Measurements from ENCODE around the gene ITIH1. TPM values are rescaled to one million over a fixed set of nuclear protein-coding genes. Genes with fewer than 3 reads are reported as not detected.

Gene ITIH1
- polyA plus RNA-seq, 2 of the 4 experiments (the other 2 are of a cell fraction) = not detected

DNA sequence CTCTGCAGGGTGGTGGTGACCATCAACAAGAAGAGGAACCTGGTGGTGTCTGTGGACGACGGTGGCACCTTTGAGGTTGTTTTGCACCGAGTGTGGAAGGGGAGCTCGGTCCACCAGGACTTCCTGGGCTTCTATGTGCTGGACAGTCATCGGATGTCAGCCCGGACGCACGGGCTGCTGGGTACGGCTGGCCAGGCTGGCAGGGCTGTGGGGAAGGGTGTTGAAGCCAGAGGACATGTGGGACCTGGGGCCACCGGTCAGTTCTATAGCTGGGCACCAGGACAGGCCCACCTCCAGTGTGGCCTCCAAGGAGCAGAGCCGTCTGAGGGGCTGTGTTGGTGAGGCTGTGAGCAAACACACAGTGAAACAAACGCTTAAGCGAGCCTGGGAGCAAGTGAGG lies 13.3 kb downstream of the ITIH1 start:
- WGBS (ENCODE audit: missing lambda C conversion rate) = 73% methylated on average over 13 of the region's 13 CpGs
- H3K27ac ChIP-seq = no peak overlapping the region
- no peak for FAIRE-seq
- H3K4me2 ChIP-seq = no peak overlapping the region
- TF ChIP-seq HOXB13 (CRISPR knock-in tag; IDR thresholded peaks at IDR 0.05; ENCODE audit: low read depth) (no peak), RARB (CRISPR knock-in tag; IDR thresholded peaks at IDR 0.05) (no peak), ZSCAN20 (CRISPR knock-in tag; IDR thresholded peaks at IDR 0.05) (no peak), FOSB (CRISPR knock-in tag; IDR thresholded peaks at IDR 0.05) (no peak), BHLHE40 (IDR thresholded peaks at IDR 0.05; ENCODE audit: low read depth, low read length) (no peak), JUN (IDR thresholded peaks at IDR 0.05) (no peak), MAFK (IDR thresholded peaks at IDR 0.05; ENCODE audit: partially characterized antibody) (no peak), NR3C1 (IDR thresholded peaks at IDR 0.05) (no peak), KDM1A (IDR thresholded peaks at IDR 0.05; ENCODE audit: low read depth) (no peak), NFE2L2 (conservative IDR thresholded peaks at IDR 0.05; ENCODE audit: low read length) (no peak), CHD4 (IDR thresholded peaks at IDR 0.05; ENCODE audit: borderline replicate concordance) (no peak), JUNB (IDR thresholded peaks at IDR 0.05) (no peak), ZFP36 (IDR thresholded peaks at IDR 0.05; ENCODE audit: borderline replicate concordance, partially characterized antibody) (no peak), ZC3H11A (IDR thresholded peaks at IDR 0.05) (no peak), EHF (CRISPR knock-in tag; IDR thresholded peaks at IDR 0.05) (no peak), HEYL (CRISPR knock-in tag; IDR thresholded peaks at IDR 0.05) (no peak)
- TF ChIP-seq, protein P1, sequence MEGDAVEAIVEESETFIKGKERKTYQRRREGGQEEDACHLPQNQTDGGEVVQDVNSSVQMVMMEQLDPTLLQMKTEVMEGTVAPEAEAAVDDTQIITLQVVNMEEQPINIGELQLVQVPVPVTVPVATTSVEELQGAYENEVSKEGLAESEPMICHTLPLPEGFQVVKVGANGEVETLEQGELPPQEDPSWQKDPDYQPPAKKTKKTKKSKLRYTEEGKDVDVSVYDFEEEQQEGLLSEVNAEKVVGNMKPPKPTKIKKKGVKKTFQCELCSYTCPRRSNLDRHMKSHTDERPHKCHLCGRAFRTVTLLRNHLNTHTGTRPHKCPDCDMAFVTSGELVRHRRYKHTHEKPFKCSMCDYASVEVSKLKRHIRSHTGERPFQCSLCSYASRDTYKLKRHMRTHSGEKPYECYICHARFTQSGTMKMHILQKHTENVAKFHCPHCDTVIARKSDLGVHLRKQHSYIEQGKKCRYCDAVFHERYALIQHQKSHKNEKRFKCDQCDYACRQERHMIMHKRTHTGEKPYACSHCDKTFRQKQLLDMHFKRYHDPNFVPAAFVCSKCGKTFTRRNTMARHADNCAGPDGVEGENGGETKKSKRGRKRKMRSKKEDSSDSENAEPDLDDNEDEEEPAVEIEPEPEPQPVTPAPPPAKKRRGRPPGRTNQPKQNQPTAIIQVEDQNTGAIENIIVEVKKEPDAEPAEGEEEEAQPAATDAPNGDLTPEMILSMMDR (IDR thresholded peaks at IDR 0.05) = no peak
- TF ChIP-seq, protein P2, sequence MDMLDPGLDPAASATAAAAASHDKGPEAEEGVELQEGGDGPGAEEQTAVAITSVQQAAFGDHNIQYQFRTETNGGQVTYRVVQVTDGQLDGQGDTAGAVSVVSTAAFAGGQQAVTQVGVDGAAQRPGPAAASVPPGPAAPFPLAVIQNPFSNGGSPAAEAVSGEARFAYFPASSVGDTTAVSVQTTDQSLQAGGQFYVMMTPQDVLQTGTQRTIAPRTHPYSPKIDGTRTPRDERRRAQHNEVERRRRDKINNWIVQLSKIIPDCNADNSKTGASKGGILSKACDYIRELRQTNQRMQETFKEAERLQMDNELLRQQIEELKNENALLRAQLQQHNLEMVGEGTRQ (IDR thresholded peaks at IDR 0.05) = no peak
- TF ChIP-seq, protein P3, sequence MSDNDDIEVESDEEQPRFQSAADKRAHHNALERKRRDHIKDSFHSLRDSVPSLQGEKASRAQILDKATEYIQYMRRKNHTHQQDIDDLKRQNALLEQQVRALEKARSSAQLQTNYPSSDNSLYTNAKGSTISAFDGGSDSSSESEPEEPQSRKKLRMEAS (IDR thresholded peaks at IDR 0.05) = no peak
- TF ChIP-seq, protein P4, sequence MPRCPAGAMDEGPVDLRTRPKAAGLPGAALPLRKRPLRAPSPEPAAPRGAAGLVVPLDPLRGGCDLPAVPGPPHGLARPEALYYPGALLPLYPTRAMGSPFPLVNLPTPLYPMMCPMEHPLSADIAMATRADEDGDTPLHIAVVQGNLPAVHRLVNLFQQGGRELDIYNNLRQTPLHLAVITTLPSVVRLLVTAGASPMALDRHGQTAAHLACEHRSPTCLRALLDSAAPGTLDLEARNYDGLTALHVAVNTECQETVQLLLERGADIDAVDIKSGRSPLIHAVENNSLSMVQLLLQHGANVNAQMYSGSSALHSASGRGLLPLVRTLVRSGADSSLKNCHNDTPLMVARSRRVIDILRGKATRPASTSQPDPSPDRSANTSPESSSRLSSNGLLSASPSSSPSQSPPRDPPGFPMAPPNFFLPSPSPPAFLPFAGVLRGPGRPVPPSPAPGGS (IDR thresholded peaks at IDR 0.05) = no peak
- ChIA-PET POLR2A (no interaction called here), CTCF (no interaction called here)
- no peaks in the 10 kb centered on the region for H3K4me1 ChIP-seq
- no peak for DNase-seq (ENCODE audit: low read depth in 1 of 2, low spot score in 1 of 2)
- no peak for ATAC-seq
- no peaks in the 10 kb centered on the region for H3K9me3 ChIP-seq
- H3K4me3 ChIP-seq = no peak overlapping the region

DNA sequence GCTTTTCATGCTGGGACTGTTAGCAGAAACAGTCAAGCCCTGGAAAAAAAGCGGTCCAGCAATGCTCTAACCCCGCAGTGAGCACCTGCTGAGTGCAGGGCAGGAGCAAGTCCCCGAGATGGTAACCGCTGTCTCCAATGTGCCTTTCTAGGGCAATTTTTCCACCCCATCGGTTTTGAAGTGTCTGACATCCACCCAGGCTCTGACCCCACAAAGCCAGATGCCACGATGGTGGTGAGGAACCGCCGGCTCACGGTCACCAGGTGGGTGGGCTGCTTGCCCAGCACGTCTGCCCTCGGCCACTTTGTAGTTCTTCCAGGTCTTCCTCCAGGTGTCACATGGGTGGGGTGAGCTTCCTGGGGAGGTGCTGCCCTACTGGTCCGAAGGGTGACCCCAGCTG lies 14.0 kb downstream of the ITIH1 start:
- TF ChIP-seq, protein P5, sequence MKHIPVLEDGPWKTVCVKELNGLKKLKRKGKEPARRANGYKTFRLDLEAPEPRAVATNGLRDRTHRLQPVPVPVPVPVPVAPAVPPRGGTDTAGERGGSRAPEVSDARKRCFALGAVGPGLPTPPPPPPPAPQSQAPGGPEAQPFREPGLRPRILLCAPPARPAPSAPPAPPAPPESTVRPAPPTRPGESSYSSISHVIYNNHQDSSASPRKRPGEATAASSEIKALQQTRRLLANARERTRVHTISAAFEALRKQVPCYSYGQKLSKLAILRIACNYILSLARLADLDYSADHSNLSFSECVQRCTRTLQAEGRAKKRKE (CRISPR knock-in tag; IDR thresholded peaks at IDR 0.05; ENCODE audit: low read depth) = no peak
- TF ChIP-seq ZC3H11A (IDR thresholded peaks at IDR 0.05) (no peak), PHF8 (IDR thresholded peaks at IDR 0.05; ENCODE audit: borderline replicate concordance, low read depth) (no peak), KDM1A (IDR thresholded peaks at IDR 0.05; ENCODE audit: low read depth) (no peak), HOXB13 (CRISPR knock-in tag; IDR thresholded peaks at IDR 0.05; ENCODE audit: low read depth) (no peak), POLR2AphosphoS2 (conservative IDR thresholded peaks at IDR 0.05; ENCODE audit: low read length) (no peak), HEYL (CRISPR knock-in tag; IDR thresholded peaks at IDR 0.05) (no peak), FOSL2 (IDR thresholded peaks at IDR 0.05) (no peak), FOSL2 (CRISPR knock-in tag; IDR thresholded peaks at IDR 0.05) (no peak), MYC (IDR thresholded peaks at IDR 0.05; ENCODE audit: borderline replicate concordance, low read length) (no peak), GATA3 (IDR thresholded peaks at IDR 0.05; ENCODE audit: borderline replicate concordance) (no peak)
- TF ChIP-seq, protein P6, sequence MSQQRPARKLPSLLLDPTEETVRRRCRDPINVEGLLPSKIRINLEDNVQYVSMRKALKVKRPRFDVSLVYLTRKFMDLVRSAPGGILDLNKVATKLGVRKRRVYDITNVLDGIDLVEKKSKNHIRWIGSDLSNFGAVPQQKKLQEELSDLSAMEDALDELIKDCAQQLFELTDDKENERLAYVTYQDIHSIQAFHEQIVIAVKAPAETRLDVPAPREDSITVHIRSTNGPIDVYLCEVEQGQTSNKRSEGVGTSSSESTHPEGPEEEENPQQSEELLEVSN (IDR thresholded peaks at IDR 0.05; ENCODE audit: borderline replicate concordance, low read depth) = no peak
- WGBS (ENCODE audit: missing lambda C conversion rate) = 85% methylated on average over 4 of the region's 12 CpGs
- POLR2A ChIA-PET = no interaction called here
- H3K27ac ChIP-seq = no peak overlapping the region
- no peak for ATAC-seq
- H3K4me2 ChIP-seq = no peak overlapping the region
- CTCF ChIA-PET = interaction anchor here (1.9 to 2.0 kb wide), 2 partner anchors 8 to 29 kb away, joined by 4 to 7 read pairs; no protein-coding TSS in a partner anchor
- H3K9me3 ChIP-seq = no peaks in the 10 kb centered on the region
- no peak overlapping the region for H3K4me3 ChIP-seq
- DNase-seq (ENCODE audit: low read depth in 1 of 2, low spot score in 1 of 2) = no peak
- no peak for FAIRE-seq
- no peaks in the 10 kb centered on the region for H3K4me1 ChIP-seq

All from A549 (cell line).